ENCODE measurements around the gene KIF23. TPM values are rescaled to one million over a fixed set of nuclear protein-coding genes. Genes with fewer than 3 reads are reported as not detected.

KIF23 gene
- total and polyA plus RNA-seq, 8 donors = 3.5 to 69.2 (median 31.0) TPM

DNA sequence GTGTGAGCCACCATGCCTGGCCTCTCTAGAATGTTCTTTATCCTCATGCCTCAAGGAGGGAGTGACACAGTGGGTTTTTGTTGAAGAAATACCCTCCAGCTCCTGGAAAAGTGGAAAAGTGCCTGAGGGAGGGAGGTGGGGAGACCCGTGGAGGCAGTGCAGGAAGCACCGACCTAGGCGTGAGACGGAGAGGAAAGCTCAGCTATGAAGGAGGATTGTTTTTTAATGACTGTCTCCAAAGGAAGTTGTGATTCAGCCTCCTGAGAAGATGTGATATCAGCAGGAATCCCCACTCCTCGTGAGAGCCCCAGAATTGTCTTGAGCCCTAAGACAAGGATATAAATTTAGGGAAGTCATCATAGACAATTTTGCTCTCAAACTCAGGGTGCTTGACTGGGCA, 60.1 kb downstream of the KIF23 start:
- intact Hi-C loops (cut with DNase I) = no loop called here
- TF ChIP-seq, protein P1, sequence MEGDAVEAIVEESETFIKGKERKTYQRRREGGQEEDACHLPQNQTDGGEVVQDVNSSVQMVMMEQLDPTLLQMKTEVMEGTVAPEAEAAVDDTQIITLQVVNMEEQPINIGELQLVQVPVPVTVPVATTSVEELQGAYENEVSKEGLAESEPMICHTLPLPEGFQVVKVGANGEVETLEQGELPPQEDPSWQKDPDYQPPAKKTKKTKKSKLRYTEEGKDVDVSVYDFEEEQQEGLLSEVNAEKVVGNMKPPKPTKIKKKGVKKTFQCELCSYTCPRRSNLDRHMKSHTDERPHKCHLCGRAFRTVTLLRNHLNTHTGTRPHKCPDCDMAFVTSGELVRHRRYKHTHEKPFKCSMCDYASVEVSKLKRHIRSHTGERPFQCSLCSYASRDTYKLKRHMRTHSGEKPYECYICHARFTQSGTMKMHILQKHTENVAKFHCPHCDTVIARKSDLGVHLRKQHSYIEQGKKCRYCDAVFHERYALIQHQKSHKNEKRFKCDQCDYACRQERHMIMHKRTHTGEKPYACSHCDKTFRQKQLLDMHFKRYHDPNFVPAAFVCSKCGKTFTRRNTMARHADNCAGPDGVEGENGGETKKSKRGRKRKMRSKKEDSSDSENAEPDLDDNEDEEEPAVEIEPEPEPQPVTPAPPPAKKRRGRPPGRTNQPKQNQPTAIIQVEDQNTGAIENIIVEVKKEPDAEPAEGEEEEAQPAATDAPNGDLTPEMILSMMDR (IDR thresholded peaks at IDR 0.05) = no peak
- Histone ChIP-seq H3K27ac (no peak overlapping the region), H3K4me1 (peaks cover 2 to 3% of the 10 kb centered on the region in 2 donors), H3K27me3 (no peaks in the 10 kb centered on the region), H3K4me3 (no peak overlapping the region), H3K9me3 (no peaks in the 10 kb centered on the region), H3K36me3 (no peaks in the 10 kb centered on the region)
- no peak for DNase-seq
- ATAC-seq = no peak

DNA sequence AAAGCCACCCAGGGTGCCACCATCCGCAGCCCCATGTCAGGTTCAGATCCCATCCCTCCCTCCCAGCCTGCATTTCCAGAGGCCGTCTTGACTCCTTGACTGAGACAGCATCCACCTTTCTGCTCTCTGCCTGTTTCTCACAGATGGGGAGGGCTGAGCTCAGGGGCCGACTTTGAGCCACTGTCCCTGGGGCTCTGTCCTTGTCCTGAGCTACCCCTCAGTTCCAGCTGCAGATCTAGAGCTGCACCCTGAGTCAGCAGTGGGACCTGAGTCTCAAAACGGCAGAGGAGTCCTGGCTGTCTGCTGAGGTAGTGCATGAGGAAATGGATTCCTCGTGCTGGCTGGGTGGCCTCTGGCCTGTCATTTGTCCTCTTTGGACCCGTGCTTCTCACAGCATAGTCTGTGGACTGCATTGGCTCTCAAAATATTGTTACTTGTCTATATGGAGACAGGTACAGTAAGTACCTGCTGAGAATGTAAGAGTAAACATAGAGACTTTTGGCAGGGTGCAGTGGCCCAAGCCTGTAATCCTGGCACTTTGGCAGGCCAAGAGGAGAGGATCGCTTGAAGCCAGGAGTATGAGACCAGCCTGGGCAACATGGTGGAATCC, 60.8 kb downstream of the KIF23 start:
- H3K4me1 ChIP-seq = no peaks in the 10 kb centered on the region
- no peak overlapping the region for H3K4me3 ChIP-seq
- H3K27ac ChIP-seq = no peak overlapping the region
- intact Hi-C loops (cut with DNase I) = no loop called here
- no peaks in the 10 kb centered on the region for H3K27me3 ChIP-seq
- no peak for DNase-seq
- TF ChIP-seq, protein P1 (IDR thresholded peaks at IDR 0.05) = no peak
- H3K9me3 ChIP-seq = no peaks in the 10 kb centered on the region
- H3K36me3 ChIP-seq = no peaks in the 10 kb centered on the region
- no peak for ATAC-seq

DNA sequence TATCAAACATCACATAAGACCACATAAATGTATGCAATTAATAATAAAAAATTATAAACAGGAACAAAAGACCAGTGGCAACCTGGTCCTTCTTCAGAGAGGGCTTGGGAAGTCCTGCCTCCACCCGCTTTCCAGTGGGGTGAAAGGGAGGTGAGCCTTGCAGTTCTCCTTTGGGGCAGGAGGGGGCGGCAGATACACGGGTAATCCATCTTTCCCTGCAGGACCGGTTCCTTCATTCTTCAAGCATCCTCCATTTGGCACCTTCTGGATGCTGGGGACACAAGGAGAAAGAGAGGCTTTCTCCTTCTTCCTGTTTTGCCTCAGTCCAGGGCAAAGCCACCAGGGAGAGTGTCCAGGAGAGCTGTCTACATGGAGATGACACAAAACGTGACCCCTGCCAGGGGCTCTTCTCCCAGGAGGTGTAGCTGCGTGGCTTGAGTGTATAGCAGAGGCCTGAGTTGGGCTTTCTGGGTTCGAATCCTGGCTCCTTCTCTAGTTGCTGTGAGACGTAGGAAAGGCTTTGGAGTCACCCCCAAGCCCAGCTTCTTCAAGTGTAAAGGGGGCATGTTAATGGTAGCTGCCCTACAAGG, 61.7 kb downstream of the KIF23 start:
- peak; percentile 61 to 91 (median 78) for DNase-seq
- Histone ChIP-seq H3K9me3 (no peaks in the 10 kb centered on the region), H3K36me3 (no peaks in the 10 kb centered on the region), H3K27me3 (no peaks in the 10 kb centered on the region), H3K27ac (no peak overlapping the region), H3K4me3 (no peak overlapping the region), H3K4me1 (no peaks in the 10 kb centered on the region)
- peak; percentile 98 for ATAC-seq
- TF ChIP-seq, protein P1 (IDR thresholded peaks at IDR 0.05) = peak; percentile 95 to 97
- intact Hi-C loops (cut with DNase I) = no loop called here

DNA sequence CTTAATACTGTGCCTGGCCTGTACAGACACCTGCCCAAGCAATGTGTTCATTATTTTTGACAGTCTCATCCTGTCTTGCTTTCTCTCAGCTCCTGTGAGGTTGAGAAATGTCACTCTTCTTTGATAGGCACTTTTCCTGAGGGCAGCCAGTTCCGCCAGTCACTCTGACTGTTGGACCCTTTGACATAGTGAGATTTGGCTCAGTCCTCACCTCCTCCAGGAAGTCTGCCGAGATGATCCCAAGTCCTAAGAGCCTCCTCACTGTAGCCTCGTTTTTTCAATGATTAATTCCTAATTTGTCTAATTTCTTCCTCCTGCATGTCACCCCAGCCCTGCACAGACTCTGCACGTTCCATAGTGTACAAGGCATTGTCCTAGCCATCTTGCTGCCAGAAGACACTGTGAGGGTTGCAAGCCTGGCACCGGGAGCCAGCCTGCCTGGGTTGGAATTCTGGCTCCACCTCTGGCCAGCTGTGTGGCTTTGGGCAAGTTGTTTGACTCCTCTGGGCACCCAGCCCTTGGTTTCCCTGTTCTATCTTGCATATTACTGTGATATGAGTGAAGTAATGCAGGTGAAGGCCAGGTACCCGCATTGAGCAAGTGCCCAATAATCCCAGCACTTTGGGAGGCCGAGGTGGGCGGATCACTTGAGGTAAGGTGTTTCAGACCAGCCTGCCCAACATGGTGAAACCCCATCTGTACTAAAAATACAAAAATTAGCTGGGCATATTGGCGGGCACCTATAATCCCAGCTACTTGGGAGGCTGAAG, 62.7 kb downstream of the KIF23 start:
- Histone ChIP-seq H3K9me3 (no peaks in the 10 kb centered on the region), H3K27ac (no peak overlapping the region), H3K4me3 (no peak overlapping the region), H3K36me3 (no peaks in the 10 kb centered on the region), H3K27me3 (no peaks in the 10 kb centered on the region), H3K4me1 (no peaks in the 10 kb centered on the region)
- no peak for DNase-seq
- intact Hi-C loops (cut with DNase I) = no loop called here
- TF ChIP-seq, protein P1 (IDR thresholded peaks at IDR 0.05) = no peak
- no peak for ATAC-seq

DNA sequence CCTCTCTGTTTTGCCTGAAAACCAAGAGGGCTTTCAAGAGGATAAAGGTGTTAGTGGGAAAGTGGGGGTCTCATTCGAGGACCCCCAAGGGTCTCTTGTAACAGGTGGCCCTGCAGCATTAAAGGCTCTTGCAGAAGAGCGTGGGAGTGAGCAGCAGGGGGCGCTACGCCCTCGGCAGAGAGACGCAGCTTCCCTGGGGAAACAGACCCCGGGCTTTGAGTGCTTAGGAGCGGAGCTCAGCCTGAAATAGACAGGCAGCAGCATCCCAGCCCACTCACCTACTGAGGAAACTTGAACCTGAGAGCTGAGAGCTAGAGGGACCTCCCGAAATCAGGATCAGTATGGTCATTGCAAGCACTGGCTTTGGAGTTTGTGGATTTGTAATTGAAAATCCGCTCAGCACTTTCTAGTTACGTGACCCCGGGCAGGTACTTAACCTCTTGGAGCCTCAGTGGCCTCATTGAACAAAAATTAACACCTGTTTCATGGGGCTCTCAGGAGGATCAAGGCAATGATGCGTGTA, 64.2 kb downstream of the KIF23 start:
- TF ChIP-seq, protein P1 (IDR thresholded peaks at IDR 0.05) = peak; percentile 69 to 88
- peak in 2 of 4 donors; percentile 76 to 86 for DNase-seq
- intact Hi-C loops (cut with DNase I) = no loop called here
- H3K4me1 ChIP-seq = no peaks in the 10 kb centered on the region
- no peaks in the 10 kb centered on the region for H3K9me3 ChIP-seq
- ATAC-seq = peak; percentile 51
- no peaks in the 10 kb centered on the region for H3K36me3 ChIP-seq
- no peak overlapping the region for H3K27ac ChIP-seq
- no peaks in the 10 kb centered on the region for H3K27me3 ChIP-seq
- no peak overlapping the region for H3K4me3 ChIP-seq
